ENCODE measurements around the gene RPTOR.

The RPTOR gene

GRCh38 chr17:80930335-80931279, 386.0 kb downstream of the RPTOR start:
- DNase-seq (ENCODE audit: low spot score), result no peak

DNA sequence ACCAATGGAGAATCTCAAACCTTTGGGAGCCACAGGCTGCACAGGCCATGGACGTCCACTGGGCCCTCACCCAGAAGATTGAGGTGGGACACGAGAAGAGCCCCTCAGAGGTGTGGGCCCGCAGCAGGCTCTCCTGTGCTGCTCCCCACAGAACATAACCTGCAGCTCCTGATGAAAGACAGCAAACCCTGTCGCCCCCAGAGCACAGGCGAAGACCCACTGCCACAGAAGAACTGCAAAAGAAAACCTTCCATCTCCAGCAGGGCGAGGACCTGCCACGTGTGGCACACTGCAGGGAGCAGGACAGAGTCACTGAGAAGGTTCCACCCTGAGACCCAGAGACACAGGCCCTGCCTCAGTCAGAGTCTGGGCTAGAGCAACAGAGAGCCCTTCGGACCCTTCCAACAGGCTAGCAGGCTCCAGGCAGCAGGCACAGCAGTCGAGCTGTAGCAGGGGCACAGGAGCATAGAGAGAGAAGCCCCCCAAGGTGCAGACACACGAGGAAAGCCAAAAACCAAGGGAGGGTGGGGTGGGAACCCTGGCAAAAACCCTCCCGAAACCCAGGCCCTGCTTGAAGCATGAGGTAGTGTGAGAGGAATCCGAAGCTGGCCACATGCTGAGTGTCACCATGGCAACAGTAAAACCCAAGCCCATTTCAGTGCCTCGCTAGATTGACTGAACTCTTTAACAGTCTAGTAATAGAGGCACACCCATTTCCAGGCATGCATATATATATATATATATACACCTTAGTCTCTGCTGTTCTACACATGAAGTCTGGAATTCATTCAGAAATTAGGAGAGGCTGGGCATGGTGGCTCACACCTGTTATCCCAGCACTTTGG, 387.0 kb downstream of the RPTOR start:
- peak; percentile 76 for DNase-seq (ENCODE audit: low spot score)

DNA sequence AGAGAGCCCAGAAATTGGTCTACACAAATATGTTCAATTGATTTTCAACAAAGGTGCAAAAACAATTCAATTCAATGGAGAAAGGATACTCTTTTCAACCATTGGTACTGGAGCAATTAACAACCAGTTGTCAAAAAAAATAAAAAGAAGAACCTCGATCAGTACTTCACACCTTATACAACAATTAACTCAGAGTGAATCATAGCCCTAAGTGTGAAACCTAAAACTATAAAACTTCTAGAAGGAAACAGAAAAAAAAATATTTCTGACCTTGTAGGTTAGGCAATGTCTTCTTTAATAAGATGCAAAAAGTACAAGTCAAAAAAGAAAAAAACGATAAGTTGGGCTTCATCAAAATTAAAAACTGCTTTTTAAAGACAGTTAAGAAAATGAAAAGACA, 390.9 kb downstream of the RPTOR start:
- DNase-seq (ENCODE audit: low spot score), result no peak

- no peak for DNase-seq (ENCODE audit: low spot score)
Measured at GRCh38 chr17:80936218-80936617, 391.6 kb downstream of the RPTOR start.

DNA sequence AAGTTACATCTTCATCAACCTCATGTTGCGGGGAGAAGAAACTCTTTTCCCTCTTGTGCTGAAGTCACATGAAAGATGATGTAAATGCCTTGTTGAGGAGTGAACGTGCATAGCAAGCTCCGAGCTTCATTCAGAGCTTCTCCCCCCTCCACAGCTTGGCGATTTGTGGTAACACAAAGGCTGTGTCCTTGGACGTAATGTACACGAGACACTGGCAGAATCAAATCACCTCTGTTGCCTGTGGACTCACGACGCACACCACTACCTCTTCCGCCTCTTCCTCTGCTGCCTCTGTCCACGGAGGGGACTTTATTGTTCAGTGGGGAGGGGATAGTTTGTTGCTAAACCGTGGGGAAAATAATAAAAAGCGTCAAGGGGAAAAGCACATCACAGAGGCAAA, 392.1 kb downstream of the RPTOR start:
- no peak for DNase-seq (ENCODE audit: low spot score)

DNA sequence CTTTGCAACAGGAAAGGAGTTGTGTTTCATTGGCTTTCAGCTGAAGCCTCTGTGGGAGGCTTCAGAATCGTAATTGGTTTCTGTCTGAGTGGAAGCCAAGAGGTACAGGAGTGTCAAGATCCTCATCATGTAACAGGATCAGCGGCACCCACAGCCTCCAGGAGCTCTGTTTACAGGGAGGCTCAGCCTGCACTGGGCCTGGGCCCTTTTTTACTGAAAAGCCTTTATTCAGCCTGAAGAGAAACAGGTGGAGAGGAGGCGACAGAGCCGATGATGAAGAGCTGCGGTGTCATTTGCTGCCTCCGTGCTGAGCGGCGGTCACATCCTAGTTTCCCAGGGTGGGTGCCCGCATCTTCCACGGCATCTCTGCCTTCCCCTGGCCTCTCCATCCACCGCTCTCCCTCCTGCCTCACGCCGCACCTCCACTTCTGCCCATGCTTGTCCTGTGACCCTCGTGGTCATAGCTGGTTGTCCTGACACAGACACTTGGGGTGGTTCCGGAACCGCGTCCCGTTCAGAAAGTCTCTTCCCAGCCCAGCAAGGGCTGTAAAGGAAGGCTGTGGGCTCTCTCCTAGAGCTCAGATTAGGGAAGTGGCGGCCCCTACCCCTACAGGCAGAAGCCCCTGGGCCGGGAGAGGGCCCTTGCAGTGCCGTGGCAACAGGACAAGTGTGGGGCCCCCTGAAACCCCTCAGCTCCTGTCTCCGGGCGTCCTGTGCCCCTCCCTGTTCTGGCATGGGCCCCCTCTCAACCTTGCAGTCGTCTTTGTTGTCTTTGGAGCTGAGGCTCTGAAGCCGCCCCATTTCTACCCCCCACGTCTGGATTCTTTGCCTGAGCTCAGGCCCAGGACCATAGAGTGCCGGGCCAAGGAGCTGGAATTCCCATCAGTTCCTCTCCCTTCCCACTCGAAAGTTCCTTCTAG, 393.1 kb downstream of the RPTOR start:
- DNase-seq (ENCODE audit: low spot score), result no peak

DNA sequence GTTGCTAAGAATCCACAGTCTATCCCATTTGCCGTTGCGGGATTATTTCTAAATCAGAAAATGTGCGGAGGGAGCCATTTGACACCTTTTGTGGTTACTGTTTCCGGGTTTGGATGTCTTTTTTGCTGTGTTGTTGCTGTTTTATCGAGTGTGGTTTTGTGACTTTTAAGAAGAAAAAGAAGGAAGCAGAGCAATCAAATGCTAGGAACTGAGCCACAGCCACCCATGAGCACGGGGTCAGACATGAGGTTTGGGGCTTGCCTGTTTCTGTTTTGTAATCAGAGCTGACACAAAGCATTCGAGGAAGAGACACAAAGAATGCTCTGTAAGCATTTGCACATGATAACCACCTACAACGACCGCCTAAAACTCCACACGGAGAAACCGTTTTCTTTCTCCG, 393.9 kb downstream of the RPTOR start:
- no peak for DNase-seq (ENCODE audit: low spot score)

- DNase-seq (ENCODE audit: low spot score), result no peak
Measured at GRCh38 chr17:80939151-80940145, 394.8 kb downstream of the RPTOR start.

DNA sequence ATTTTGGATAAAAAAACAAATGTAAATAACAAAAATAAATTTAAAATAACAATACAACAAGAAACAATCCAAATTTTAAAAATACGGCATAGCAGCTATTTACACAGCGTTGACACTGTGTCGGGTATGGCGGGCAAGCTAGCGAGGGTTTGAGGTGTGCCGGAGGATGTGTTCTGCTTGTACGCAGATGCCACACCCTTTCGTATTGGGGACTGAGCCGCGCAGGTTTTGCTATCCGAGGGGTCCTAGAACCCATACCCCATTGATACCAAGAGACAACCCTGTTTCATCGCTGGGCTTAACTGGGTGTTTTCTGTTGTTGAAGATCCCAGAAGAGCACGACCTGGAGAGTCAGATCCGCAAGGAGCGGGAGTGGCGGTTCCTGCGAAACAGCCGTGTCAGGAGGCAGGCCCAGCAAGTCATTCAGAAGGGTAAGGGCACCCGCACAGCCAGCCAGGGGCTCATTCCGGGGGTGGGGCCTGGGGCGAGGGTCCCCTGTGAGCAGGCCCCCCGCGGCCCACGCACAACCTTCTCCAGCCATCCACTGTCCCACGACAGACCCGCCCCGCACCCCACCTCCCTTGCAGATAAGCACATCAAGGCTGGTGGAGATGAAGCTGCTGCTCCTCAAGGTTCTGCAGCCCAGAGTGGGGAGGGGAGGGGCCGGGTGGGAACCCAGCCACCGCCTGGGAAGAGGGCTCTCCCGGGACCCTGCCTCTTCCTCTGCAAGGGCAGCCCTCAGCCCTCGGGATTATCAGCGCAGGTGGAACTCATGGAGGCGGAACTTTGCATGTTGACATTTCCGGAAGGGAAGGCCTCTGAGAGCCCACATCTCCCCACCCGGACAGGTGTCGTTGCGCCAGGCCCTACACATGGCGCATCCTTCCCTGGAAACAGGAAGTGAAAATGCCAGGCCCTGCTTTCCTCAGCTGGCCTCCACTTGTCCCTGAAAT, 395.8 kb downstream of the RPTOR start:
- no peak for DNase-seq (ENCODE audit: low spot score)

DNA sequence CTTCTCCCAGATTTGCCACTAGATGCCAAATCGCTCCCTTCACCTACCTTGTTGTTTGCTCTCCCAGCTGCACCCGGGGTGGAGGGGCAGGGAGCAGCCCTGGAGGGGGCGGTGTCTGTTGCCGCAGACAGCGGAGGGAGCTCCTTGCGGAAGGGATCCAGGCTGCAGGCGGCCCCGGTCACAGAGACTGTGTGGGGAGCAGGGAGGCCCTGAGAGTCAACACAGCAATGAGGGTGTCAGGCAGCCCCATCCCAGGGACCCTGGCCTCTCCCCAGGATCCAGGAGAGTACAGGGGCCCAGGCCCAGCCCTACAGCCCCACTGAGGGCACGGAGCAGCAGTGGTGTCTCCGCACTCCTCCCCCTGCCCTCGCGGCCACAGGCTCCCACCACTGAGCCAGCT, 396.5 kb downstream of the RPTOR start:
- DNase-seq (ENCODE audit: low spot score), result no peak

DNA sequence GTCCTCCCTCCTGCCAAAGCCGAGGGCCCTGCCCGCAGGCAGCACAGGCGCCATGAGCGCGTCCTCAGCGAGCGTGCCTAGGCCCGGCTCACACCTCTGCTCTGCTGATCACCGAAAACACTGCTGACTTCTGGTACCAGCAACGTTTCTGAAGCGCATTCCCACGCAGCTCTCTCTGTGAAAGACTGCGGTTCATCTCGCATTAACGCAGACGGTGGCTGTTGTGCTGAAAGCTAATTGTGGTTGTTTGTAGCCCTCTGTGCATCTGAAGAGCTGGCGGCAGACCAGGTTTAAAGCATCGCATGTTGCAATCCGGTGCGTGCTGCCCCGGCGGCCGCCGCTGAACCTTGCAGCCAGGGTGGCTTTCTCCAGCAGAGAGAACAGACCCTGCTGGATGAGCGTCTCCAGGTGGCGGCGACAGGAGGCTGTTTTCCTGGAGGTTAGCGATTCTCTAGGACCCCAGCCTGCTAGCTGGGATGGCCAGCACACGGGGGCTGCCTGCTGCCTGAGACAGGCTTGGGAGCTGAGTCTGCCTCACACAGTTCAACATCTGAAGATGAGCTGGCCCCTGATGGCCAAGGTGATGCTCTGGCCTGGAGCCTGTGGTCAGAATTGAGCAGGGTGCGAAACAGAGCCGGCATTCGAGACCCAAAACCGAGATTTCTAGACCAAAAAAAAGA, 397.2 kb downstream of the RPTOR start:
- peak; percentile 77 for DNase-seq (ENCODE audit: low spot score)

DNA sequence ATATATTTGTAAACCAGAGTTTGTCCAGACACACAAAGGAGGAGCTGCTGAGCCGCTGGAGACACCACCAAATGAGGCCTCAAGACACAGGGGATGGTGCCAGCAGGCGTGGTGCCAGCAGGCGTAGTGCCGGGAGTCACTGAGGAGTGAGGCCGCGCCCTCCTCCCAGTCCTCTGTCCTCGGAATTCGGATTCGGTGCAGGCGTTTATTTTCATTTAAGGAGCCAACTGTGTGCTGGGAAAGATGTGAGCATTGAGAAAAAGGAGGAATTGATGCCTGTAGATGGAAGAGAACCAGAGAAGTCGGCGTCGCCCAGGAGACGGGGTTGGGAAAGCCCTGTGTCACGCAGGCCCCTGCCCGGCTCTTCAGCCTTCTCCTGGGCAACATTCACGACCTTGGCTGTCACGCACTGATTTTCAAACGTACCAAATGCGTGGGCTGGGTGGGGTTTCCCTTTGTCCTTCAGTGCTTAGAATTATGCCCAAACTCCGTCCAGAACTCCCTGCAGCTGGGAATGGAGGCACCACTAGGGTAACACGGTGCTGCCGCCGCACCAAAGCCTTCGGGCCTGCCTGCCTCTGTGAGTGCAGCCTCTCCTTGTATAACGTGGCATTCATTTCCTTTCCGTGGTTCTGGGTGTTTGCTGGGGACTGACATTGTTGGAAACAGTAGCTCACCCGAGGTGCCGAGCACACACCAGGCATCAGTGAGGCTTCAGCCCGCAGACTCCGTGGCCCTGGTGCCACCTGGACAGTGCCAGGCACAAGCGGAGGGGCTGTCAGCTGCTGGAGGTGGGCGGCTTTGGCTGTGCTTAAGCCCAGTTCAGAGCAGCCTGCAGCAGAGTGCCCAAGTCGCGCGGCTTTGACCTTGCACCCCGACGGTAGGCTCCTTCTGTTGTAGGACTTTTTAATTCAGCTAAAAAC, 398.0 kb downstream of the RPTOR start:
- peak; percentile 95 for DNase-seq (ENCODE audit: low spot score)

DNA sequence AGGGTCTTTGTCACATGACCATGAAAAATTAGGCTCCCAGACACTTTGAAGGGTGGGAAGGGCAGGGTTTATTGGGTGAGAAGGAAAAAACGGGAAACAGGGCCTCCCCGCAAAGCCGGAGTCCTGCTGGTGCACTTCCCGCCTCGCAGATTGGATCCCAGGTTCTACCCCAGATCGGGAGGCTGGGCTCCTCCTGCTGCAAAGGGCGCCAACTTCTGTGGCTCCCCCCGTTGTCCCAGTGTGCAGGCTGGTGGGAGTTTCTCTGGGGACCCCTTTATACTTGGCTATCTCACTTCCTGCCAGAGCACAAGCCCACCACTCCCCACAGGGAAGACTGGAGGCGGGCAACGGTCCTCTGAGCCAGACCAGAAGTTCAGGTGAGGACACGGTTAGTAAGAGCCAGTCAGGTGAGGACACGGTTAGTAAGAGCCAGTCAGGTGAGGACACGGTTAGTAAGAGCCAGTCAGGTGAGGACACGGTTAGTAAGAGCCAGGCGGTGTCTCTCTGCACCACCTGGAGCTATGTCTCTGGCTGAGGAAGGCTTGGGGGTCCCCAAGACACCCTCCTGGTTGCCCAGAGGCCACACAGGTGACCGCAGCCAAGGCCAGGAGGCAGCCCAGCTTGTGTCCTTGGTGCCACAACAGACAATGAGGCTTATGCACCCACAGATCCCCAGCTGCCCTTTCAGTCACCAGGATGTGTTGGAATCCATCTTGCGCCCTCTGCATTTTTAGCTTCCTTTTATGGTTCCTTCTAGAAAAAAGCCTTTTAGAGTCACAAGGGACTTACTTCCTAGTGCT, 398.9 kb downstream of the RPTOR start:
- no peak for DNase-seq (ENCODE audit: low spot score)

GRCh38 chr17:80944326-80944725, 399.7 kb downstream of the RPTOR start:
- DNase-seq (ENCODE audit: low spot score), result no peak

DNA sequence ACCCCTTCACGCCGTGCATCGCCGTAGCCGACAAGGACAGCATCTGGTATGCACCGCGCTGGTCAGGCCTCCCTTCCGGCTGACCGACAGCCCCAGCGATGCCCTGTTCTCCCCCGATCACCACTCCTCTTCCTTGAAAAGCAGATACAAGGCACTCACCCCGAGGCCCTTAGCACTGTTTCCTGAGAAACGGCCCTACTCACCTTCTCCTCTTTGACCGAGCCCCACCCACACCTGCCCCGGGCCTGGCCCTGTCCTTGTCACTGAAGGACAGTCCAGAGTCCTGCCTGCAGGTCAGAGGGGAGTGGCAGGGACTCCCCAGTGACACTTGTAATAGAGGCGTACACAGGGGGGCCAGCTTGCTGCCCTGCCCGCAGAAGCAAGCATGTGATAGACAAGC, 401.1 kb downstream of the RPTOR start:
- DNase-seq (ENCODE audit: low spot score), result no peak

DNA sequence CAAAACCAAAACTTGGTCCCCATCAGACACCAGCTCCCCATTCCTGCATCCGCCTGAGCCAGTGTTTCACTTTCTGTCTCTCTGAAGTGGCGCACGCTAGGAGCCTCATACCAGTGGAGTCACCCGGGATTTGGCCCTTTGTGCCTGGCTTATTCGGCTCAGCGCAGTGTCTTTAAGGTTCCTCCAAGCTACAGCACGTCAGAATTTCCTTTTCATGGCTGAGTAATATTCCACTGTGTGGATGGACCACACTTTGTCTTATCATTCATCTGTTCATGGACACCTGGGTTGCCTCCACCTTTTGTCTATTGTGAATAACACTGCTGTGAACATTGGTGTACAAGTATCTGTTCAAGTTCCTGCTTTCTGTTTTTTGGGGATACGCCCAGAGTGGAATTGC, 401.8 kb downstream of the RPTOR start:
- DNase-seq (ENCODE audit: low spot score), result no peak

All from GM03348 (cell line).